Smooth muscle cell of the pulmonary artery (primary cell): ENCODE results near the gene PCDHAC2. TPM values are rescaled to one million over a fixed set of nuclear protein-coding genes. Genes with fewer than 3 reads are reported as not detected.

Experiments used
- total RNA-seq: library from RNA; depleted of rRNA; stranded (reverse); fragments of >200 nt; gene quantifications from 2 replicates; pipeline ENCODE4 v1.2.3, GENCODE V29; 2014

PCDHAC2 gene, protein sequence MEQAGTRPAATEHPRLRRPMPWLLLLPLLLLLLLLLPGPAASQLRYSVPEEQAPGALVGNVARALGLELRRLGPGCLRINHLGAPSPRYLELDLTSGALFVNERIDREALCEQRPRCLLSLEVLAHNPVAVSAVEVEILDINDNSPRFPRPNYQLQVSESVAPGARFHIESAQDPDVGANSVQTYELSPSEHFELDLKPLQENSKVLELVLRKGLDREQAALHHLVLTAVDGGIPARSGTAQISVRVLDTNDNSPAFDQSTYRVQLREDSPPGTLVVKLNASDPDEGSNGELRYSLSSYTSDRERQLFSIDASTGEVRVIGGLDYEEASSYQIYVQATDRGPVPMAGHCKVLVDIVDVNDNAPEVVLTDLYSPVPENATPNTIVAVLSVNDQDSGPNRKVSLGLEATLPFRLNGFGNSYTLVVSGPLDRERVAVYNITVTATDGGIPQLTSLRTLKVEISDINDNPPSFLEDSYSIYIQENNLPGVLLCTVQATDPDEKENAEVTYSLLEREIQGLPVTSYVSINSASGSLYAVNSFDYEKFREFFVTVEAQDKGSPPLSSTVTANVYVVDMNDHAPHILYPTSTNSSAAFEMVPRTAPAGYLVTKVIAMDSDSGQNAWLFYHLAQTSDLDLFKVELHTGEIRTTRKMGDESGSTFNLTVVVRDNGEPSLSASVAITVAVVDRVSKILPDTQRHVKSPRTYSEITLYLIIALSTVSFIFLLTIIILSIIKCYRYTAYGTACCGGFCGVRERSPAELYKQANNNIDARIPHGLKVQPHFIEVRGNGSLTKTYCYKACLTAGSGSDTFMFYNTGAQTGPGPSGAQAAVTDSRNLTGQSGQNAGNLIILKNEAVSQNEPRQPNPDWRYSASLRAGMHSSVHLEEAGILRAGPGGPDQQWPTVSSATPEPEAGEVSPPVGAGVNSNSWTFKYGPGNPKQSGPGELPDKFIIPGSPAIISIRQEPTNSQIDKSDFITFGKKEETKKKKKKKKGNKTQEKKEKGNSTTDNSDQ
- 0.43 and 1.3 TPM in 2 replicates for total RNA-seq

GRCh38 chr5:140966293-140967225, at the start of gene PCDHAC2:
TSS of gene PCDHAC2 (plus strand) at chr5:140966476. CDS start at chr5:140966767, 291 bp downstream.

DNA sequence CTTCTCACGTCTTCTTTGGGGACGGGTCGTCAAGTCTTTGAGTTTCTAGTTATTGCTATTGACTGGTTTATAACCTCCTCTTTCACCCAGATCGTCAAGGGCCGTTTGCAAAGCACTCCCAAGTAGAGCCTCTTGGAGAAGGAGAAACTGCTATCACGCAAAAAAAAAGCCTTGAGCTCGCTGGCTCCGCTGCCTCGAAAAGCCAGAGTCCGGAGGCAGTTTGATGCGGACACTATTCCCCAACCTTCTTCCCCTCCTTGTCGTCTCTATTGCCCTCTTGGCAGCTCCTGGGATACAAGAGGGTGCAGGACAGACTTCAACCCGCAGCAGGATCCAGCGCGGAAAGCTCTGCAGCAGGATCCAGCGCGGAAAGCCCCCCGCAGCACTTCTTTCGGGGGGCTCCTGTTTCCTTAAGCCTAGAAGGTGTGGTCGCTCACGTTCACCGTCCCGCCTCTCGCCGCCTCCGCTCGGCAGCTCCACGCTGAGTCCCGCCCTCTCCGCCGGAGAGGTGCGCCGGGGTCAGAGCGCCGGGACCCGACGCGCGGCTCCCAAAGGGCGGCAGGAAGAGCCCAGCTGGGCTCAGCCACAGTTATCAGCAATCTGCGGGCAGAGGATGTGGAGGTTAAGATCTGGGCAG, 40.4 kb upstream of the PCDHAC2 start, which contains the start of gene PCDHAC1:
PCDHAC1 (plus strand) TSS at position 494 of the 637 bp plus-strand sequence. CDS start 594 bp downstream, outside the sequence.

Other genes with a start within 250 kb of the PCDHAC2 start
- gene PCDHA1, start 180.3 kb upstream of the PCDHAC2 start, total RNA-seq = 0.20 TPM in 1 of 2 replicates, not detected in the other
- gene PCDHA2, start 171.6 kb upstream of the PCDHAC2 start, total RNA-seq = 0.03 and 0.07 TPM in 2 replicates
- 0.20 and 0.39 TPM in 2 replicates for gene PCDHA3, start 165.4 kb upstream of the PCDHAC2 start, total RNA-seq
- 0.59 and 0.69 TPM in 2 replicates for gene PCDHA4, start 159.4 kb upstream of the PCDHAC2 start, total RNA-seq
- gene PCDHA5, start 144.9 kb upstream of the PCDHAC2 start, total RNA-seq = 0.07 TPM in 2 replicates
- 0.76 and 0.91 TPM in 2 replicates for gene PCDHA6, start 138.5 kb upstream of the PCDHAC2 start, total RNA-seq
- 1.4 and 1.7 TPM in 2 replicates for gene PCDHA7, start 132.2 kb upstream of the PCDHAC2 start, total RNA-seq
- gene PCDHA8, start 125.3 kb upstream of the PCDHAC2 start, total RNA-seq = 0.07 and 0.26 TPM in 2 replicates
- gene PCDHA9, start 118.1 kb upstream of the PCDHAC2 start, total RNA-seq = 0.07 and 0.10 TPM in 2 replicates
- gene PCDHA10, start 110.6 kb upstream of the PCDHAC2 start, total RNA-seq = 0.26 and 0.50 TPM in 2 replicates
- 0.23 and 0.33 TPM in 2 replicates for gene PCDHA11, start 97.5 kb upstream of the PCDHAC2 start, total RNA-seq
- 0.07 and 0.33 TPM in 2 replicates for gene PCDHA12, start 91.2 kb upstream of the PCDHAC2 start, total RNA-seq
- gene PCDHA13, start 84.4 kb upstream of the PCDHAC2 start, total RNA-seq = 0.10 and 0.20 TPM in 2 replicates
- gene PCDHAC1, start 40.2 kb upstream of the PCDHAC2 start, total RNA-seq = 0.07 and 0.26 TPM in 2 replicates
- not detected in 2 replicates for gene PCDHB1, start 84.9 kb downstream of the PCDHAC2 start, total RNA-seq
- 3.6 and 4.4 TPM in 2 replicates for gene PCDHB2, start 128.1 kb downstream of the PCDHAC2 start, total RNA-seq
- gene PCDHB3, start 134.0 kb downstream of the PCDHAC2 start, total RNA-seq = 0.79 and 1.6 TPM in 2 replicates
- gene PCDHB4, start 155.3 kb downstream of the PCDHAC2 start, total RNA-seq = 0.20 and 0.59 TPM in 2 replicates
- gene PCDHB5, start 168.7 kb downstream of the PCDHAC2 start, total RNA-seq = 0.36 and 2.2 TPM in 2 replicates
- gene PCDHB6, start 183.6 kb downstream of the PCDHAC2 start, total RNA-seq = 0.20 and 0.36 TPM in 2 replicates
- 0.33 and 1.1 TPM in 2 replicates for gene PCDHB7, start 206.2 kb downstream of the PCDHAC2 start, total RNA-seq
- 0.26 and 1.3 TPM in 2 replicates for gene PCDHB8, start 211.3 kb downstream of the PCDHAC2 start, total RNA-seq
- gene PCDHB16, start 215.9 kb downstream of the PCDHAC2 start, total RNA-seq = 0.50 and 0.59 TPM in 2 replicates
- 0.40 and 0.59 TPM in 2 replicates for gene PCDHB9, start 220.7 kb downstream of the PCDHAC2 start, total RNA-seq
- gene PCDHB10, start 225.9 kb downstream of the PCDHAC2 start, total RNA-seq = 0.79 and 1.4 TPM in 2 replicates
- gene PCDHB11, start 233.2 kb downstream of the PCDHAC2 start, total RNA-seq = 0.69 and 0.85 TPM in 2 replicates
- 0.26 and 0.46 TPM in 2 replicates for gene PCDHB12, start 242.2 kb downstream of the PCDHAC2 start, total RNA-seq
- 0.59 and 1.8 TPM in 2 replicates for gene PCDHB13, start 247.4 kb downstream of the PCDHAC2 start, total RNA-seq